ENCODE results near the gene BICC1.

The BICC1 gene

DNA sequence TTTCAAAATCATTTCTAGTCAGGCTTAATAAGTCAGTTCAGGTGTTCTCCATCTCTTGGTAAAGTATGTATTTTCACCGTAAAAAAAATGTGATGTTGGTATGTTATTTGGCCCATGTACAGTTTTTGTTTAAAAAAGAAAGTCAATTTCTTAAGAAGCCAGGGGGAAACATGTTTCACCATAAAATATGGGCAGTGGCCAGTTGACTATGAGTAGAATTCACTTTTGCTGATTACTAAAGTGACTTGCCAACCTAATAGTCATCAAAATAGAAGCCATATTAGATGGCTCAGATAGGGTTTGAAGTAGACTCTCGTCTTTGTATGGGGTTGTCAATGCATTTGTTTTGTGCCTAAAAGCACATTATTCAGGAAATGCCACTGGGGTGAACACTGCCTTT lies 266.3 kb downstream of the BICC1 start:
- no peak for DNase-seq (ENCODE audit: low spot score)

DNA sequence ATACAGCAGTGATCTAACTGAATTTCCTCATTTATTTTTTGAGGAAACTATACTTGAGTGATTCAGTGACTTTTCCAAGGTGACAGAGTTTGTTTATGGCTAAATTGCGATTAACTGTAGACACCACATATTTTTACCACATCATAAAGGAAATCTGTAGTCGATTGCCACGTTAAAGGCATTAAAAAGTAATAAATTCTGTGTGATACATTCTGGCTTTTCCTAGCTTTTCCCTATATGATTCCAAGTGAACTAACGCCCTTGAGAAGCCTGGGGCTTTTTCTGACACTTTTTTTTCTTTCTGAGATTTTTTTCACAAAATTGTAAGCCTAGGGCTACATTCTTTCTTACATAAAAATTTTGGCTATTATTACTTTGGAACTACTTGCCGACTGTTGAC lies 266.9 kb downstream of the BICC1 start:
- no peak for DNase-seq (ENCODE audit: low spot score)

DNA sequence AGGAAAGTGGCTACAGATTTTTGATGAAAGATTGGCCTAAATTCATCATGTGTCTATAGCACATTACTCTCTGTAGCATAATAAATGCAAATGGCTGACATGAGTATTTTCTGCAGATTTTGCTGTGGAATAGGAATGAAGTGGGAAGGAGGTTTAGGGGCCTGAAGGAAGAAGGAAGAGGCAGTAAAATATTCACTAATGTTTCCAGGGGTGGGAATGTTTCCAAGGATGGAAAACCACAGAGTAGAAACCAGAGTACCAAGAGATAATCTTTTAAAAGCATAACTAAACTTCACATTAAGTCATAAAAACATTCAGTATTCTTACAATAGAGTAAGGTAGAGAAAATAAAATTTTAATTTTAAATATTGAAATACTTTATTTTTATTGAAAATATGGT lies 267.8 kb downstream of the BICC1 start:
- DNase-seq (ENCODE audit: low spot score), result no peak

DNA sequence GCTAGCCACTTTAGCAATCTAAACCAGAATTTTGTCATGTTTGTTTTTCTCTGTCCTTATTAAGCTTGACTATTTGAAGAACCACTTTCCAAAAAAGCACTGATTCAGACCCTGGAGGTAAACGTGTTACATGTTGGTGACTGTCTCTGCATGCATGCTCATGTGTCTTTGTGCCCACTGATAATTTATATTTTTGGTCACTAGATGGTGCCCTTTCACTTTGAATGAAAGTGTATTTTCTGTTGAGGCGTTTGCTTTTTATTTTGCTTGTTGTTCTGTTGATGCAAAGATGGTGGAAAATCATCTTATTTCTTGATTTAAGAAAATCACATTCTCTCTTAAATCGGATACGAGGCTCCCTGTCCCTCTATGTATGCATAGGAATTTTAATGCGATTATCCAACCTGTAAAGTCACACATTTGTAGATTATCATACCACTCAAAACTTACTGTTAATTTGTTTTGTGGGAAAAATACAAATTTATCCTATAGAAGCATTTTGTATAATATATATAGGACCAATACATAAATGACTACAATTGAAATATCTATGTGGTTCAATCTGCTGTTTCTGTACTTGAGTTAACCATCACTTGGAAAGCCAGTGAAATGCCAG lies 269.3 kb downstream of the BICC1 start:
- DNase-seq (ENCODE audit: low spot score), result peak; percentile 54

DNA sequence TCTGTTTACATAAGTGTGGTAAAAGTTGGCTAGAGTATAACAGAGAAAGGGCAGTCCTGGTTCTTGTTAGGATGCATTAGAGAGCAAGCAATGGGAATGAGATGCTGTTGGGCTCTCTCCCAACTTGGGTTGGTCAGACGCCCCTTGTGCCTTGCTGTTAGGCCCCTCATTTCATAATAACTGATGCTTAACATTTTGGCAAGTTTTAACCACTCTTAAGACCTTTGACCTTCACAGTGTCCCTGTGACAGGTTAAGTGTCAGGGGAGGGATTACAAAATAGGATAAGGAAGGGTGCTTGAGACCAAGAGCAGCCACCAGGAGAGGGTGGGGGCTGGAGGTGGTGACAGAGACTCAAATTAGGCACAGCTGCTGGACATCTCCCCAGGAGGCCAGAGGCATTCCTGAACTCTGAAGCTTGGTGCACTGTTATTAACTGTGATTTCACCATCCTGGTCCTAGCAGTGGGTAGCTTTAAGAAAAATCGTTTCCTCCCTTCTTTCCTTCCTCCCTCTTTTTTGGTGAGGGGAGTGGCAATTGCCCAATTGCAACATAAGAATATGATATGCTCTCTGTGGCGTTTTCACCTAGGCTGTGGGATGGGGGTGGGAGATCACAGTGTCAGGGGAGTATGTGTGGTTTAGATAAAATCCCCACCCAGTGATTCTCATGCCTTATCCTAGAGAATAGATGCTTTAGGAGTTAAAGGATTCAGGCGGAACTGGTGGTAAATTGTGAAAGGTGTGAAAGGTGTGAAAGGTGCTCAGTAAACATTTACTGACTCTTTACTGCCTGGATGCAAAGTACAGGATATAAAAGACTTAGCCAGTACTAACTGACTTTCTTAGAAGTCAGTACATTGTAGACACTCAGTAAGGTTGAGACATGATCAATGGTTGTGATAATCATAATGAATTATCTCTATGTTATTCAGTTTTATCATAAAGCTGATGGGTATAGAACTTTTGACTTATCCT lies 270.5 kb downstream of the BICC1 start:
- DNase-seq (ENCODE audit: low spot score), result no peak

DNA sequence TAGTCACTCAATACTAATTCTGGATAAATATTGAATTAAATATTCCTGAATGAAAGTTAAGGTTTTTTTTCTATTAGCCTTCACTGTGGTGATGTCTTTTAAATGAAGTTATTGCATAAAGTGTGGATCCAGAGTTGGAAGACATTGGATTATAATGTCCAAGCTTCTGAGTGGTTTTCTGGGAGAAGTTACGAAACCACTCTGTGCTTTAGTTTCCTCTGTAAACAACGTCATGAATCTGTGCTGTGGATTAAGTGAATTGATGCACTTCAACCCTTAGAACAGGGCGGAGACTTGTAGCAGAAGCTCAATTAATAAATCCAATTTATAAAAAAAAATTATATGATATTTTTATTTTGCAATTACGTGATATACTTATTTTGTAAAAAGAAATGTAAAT lies 271.7 kb downstream of the BICC1 start:
- no peak for DNase-seq (ENCODE audit: low spot score)

DNA sequence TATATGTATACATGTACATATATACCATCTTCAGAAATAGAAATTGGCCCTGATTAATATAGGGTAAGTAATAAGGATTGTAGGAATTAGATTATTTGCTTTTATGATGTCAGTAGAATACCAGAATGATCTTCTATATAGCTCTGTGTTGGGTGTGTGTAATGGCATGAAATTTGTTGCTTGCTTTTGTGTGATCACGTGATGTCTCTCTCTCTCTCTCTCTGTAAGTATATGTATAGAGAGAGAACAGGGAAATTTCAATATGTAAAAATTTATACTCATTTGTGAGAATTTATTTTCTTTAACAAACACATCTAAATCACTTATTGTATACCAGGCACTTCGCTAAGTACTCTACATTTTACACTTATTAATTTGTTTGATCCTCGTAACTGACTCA lies 272.7 kb downstream of the BICC1 start:
- no peak for DNase-seq (ENCODE audit: low spot score)

DNA sequence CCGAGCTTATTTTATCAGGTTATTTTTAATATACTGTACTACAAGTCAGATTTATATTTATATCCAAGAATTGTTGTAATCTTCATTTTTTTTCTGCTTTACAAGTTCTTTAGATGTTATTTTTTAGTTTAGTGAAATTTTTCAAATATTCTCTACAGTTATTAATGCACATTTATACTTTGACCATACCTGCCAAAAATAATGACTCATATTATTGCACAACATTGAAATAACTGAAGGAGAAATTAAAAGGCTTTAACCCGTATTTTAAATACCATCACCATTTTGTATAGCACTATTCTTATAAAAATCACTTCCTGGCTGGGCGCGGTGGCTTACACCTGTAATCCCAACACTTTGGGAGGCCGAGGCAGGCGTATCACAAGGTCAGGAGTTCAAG lies 278.5 kb downstream of the BICC1 start:
- no peak for DNase-seq (ENCODE audit: low spot score)

DNA sequence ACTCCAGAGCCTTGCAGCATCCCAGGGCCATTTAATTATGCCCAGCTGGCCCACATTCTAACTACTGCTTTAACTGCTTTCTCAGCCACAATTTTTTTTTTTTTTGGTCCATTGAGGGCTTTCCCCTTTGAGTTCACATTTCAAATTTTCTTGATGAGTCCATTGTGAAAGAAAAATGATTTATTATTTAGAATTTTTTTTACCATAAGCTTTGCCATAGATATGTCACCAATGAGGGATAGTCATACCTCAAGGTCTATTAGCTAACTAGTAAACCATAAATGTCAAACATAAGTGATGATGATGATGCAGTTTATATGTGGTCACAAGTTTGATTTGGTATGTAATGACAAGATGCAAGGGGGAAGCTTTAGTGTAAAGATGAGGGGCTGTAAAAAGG lies 282.9 kb downstream of the BICC1 start:
- no peak for DNase-seq (ENCODE audit: low spot score)

DNA sequence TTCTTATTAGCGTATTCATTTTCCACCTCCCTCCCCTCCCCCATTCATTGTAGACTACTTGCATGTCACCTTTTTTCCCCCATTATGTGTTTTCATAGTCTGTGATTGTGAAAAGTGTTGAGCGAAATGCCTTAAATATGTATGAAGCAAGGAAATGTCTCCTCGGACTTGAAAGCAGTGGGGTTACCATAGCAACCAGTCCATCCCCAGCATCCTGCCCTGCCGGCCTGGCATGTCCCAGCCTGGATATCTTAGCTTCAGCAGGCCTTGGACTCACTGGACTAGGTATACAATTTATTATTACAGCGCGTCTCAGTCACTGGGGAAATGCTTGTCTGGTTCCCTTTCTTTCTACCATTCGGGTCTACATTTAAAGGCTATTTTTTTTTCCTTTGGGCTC lies 283.6 kb downstream of the BICC1 start:
- DNase-seq (ENCODE audit: low spot score), result no peak

DNA sequence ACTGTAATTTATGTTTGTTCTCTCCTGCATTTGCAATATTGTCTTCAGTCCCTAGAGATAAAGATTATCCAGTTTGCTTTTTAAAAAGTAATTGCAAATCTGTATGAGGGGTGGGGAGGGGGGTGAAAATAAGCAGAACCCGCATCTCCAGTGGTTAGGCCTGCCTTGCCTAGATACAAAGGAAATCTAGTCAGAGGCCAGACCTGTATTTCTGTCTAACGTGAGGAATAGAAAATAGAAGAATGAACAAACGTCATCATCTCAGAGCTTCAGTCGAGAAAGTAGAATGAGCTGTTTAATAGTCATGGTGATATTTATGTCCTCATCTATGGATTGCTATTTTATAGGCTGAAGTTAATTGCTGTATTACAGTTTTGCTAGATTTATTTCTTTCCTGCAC lies 284.2 kb downstream of the BICC1 start:
- no peak for DNase-seq (ENCODE audit: low spot score)

DNA sequence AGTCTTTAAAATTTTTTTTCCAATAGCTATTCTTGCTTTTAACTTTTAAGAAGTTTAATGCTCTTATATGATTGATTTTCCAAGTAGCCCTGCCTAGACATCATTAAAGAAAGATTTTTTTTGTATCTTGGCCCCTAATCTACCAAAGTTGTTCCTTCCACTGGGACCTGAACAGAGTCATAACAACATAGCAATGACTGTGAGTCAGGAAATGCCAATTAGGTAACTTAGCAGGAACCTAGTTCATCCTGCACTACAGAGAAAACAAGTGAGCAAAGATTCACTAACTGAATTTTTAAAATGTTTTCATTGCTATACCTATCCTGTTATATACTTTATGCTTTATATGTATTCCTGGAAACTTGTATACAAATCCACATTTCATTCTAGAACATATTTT lies 284.7 kb downstream of the BICC1 start:
- no peak for DNase-seq (ENCODE audit: low spot score)

DNA sequence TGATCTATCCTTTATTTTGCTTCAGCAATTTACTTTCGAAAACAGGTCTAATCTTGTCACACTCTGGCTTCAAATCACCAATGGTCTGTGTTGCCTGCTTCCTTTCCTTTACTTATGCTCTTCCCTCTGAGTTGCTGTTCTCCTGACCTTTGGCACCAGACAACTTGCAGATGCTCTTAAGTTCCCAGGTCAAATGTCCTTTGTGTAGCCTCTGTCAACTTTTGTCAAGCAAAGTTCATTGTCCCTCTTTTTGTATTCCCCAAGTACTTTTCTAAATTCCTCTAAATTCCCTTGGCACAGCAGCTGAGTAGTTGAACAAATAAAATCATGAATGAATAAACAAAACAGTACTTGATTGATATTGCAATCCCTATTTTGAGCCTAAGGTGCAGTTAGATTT lies 289.4 kb downstream of the BICC1 start:
- DNase-seq (ENCODE audit: low spot score), result no peak

DNA sequence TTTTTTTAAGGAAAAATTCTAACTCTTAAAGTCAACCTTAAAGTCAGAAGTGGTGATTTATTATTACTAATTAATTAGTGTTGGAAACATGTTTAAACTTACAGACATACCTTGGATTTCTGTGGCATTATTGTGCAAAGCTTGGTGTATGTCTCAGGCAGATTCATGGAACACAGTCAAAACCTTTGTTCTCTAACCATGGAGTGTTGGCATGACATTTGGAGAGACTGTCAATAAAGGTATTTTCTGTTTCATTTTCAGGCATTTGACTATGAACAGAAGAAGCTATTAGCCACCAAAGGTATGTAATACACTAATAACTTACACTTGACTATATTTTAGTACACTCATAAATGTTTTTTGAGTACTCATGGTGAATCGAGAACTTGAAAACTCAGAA lies 293.7 kb downstream of the BICC1 start:
- DNase-seq (ENCODE audit: low spot score), result no peak

DNA sequence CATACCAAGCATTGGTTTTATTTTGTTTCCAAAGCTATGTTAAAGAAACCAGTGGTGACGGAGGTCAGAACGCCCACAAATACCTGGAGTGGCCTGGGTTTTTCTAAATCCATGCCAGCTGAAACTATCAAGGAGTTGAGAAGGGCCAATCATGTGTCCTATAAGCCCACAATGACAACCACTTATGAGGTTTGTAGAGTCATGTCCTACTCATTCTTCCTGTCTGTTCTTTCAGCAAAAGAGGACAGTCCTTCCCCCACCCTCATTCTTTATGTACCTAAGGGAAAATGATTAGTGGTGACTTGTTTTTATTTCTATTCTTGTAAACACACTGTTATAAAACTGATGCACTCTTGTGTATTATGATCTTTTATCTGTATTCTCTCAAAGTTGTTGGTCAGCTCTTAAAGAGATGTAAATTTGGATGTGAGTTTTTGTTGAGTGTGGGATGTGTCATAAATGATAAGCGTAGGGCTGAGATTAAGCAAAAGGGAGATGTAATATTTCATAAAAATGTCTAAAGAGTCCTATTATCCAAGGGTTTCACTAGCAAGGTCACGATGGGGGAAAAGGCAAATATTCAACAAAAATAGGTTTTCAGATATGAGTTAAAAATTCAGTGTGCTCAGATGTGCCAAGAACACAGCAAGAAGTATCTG lies 294.4 kb downstream of the BICC1 start:
- DNase-seq (ENCODE audit: low spot score), result peak; percentile 4

DNA sequence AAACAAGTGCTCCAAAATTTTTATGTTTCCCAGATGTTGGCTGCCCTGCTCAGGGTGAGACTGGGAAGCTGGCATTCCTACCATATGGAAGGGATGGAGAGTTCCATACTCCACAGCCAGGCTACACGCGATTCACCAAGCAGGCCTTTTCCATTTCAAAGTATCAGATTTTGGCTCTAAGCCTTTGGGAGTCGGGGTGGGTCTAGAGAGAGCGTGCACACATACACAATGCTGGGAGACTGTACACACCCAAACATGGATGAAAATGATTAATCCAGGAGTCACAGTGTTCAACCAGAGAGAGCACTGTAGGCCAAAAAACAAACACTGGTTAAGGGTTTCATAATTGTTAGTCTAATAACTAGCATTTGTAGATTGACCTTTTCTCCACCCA lies 295.0 kb downstream of the BICC1 start:
- DNase-seq (ENCODE audit: low spot score), result no peak

DNA sequence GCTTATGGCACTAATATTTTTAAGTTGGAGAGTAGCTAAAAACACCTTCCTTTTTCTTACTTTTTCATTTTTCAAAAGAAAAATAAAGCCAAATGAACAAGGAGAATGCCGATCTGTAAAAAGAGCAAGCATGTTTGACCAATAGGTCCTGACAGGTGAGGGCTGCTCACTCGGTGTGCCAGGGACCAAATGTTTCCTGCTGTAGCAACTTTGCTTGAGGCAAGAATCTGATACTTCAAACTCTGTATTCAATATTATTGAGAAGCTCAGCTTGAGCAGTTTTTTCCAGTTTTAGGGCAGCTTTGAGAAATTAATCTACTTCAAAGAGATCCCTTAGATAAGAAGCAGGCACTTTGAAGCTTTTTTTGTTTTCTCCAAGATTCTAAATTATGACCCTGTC lies 298.1 kb downstream of the BICC1 start:
- no peak for DNase-seq (ENCODE audit: low spot score)

DNA sequence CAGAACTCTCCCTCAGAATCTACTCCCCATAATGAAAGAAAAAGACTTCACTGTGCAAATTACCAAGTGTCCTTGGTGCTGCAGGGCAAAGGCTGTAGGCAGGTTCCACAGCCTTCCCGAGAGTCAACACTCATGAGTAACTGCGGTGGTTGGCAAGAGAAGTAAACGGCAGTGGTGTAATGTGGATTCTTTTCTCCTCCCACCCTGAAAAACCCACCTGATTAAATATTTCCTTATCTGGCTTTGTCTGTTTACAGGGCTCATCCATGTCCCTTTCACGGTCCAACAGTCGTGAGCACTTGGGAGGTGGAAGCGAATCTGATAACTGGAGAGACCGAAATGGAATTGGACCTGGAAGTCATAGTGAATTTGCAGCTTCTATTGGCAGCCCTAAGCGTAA lies 300.9 kb downstream of the BICC1 start:
- DNase-seq (ENCODE audit: low spot score), result no peak

DNA sequence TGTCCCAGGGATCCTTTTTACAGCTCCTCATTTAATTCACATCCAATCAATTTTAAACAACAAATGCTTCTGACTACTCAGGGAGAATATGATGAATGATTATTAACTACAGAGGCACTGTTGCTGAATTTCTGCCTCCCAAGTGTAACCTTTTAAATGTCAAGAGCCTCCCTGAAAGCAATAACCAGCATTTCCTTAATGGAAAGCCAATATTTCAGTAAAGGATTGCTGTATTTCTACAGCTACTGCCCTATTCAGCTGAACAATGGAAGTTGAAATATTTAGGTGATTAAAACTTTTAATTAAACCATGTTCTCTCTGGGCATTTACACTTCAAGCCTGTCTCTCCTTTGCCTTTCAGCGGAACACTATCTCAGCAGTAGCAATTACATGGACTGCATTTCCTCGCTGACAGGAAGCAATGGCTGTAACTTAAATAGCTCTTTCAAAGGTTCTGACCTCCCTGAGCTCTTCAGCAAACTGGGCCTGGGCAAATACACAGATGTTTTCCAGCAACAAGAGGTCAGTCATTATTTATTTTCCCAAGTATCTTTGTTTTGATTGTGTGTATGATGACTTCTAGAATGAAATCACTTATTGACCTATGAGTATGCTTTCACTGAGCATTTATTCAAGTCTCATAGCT lies 304.7 kb downstream of the BICC1 start:
- DNase-seq (ENCODE audit: low spot score), result no peak

DNA sequence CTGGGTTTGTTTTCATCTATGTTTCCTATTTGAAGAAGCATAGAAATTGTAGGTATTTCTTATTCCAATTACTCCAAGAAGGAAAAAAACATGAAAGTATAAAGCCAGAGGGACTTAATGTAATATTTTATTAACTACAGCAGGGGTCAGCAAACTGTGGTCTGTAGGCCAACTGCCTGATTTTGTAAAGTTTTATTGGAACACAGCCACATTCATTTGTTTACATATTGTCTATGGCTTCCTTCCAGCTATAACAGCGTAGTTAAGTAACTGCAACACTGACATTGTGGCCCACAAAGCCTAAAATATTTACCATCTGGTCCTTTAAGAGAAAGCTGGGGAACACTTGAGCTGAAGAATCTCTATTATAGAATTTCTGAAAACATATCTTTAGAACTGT lies 306.2 kb downstream of the BICC1 start:
- DNase-seq (ENCODE audit: low spot score), result no peak

DNA sequence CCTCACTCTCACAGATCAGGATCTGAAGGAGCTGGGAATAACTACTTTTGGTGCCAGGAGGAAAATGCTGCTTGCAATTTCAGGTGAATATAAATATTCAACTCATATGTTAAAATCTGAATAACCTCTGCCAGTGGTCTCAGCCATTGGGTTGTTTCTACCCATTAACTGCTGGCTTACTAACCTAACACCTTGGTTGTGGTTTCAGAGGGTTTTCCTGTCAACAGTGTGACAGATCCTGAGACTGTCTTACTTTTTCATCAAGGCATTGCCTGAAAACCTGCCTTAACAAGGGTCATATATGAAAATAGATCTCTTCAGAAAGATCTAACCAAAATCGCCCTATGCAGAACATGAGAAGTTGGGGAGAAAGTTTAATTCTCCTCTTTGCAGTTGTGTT lies 307.7 kb downstream of the BICC1 start:
- no peak for DNase-seq (ENCODE audit: low spot score)

DNA sequence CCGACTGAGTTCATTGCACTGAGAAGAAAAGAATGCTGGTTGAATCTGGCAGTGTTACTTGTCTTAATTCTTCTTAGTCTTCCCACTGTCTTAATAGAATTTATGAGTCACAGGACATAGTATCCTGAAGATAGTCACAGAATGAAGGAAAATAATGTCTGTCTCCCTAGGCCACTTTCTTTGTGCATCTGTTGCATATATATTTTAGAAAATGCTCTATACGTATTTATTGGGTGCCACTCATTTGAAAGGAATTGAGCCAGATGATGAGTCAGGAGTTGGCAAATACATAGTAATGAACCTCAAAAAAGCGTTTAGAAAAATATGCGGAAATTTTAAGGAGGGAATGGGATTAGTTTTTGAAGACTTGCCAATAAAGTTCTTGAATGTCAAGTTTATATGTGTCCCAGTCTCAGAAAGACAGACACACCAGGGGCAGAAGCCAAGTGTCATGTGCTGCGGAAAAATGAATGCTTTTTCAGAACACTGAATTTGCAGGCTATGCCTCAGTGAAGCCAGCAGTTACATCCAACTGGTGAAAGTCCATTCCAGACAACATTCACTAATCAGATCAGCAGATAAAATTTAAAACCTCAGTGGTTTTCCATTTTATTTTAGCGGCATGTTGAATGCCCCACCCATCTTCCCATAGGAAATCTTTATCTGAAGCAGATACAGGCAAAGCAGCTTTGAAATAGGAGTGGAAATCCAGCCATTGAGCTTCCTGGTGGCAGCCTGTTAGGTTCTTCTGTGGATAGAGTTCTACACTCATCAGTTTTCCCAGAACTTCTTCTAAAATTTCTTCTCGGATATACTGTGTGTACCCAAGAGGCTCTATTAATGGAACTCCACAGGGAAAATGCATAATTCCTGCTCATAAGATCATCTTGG lies 308.4 kb downstream of the BICC1 start:
- DNase-seq (ENCODE audit: low spot score), result peak; percentile 16

All from RKO (cell line).